IMR-90 (cell line): ENCODE results near the gene HIVEP3. TPM values are rescaled to one million over a fixed set of nuclear protein-coding genes. Genes with fewer than 3 reads are reported as not detected.

Experiments used
- ATAC-seq: fragments of 200-7000 bp; cut with Tn5 transposase; 2 replicates; pipeline ENCODE4 v1.9.1; 2020; ENCODE audit warnings: low read depth, mild to moderate bottlenecking, moderate library complexity
- BruUV-seq: library from RNA; stranded (reverse); fragments of 400-500 nt; replicated peaks from 2 replicates; lab custom pipeline; 2021; lab: Mats Ljungman, UMichigan
- CTCF ChIA-PET: fragments of 300-600 bp; formaldehyde crosslinking; extraction: SDS; loops from one replicate; lab custom pipeline; 2021; ENCODE audit warnings: antibody characterized with exemption; lab: Yijun Ruan, JAX
- POLR2A ChIA-PET: fragments of 300-600 bp; sonication (Branson Sonifier 250); formaldehyde crosslinking; loops from one replicate; lab custom pipeline; 2022; ENCODE audit warnings: antibody characterized with exemption; ENCODE audit not compliant: unreplicated experiment; lab: Charles Lee
- DNase-seq: peaks from one replicate; pipeline ENCODE4 v3.0.0; 2013
- H2AFZ ChIP-seq: replicated peaks from 2 replicates; pipeline ENCODE3; 2013; ENCODE audit warnings: low read length, mild to moderate bottlenecking; ENCODE audit not compliant: poor library complexity
- H2AK5ac ChIP-seq: 2 replicates; pipeline ENCODE4 v1.6.1; 2013; ENCODE audit warnings: low read depth, low read length, inconsistent platforms
- H2AK9ac ChIP-seq: replicated peaks from 2 replicates; pipeline ENCODE3; 2013; ENCODE audit warnings: mild to moderate bottlenecking, low read depth, low read length, moderate library complexity; ENCODE audit not compliant: poor library complexity
- H2BK120ac ChIP-seq: 2 replicates; pipeline ENCODE4 v1.6.1; 2013; ENCODE audit warnings: low read depth, low read length, inconsistent platforms
- H2BK15ac ChIP-seq: 3 replicates; pipeline ENCODE4 v1.6.1; 2013; ENCODE audit warnings: low read depth, low read length, inconsistent platforms
- H2BK20ac ChIP-seq: 2 replicates; pipeline ENCODE4 v1.6.1; 2013; ENCODE audit warnings: low read depth, mild to moderate bottlenecking, inconsistent platforms, low read length, moderate library complexity
- H2BK5ac ChIP-seq: 2 replicates; pipeline ENCODE4 v1.6.1; 2013; ENCODE audit warnings: mild to moderate bottlenecking, low read depth, low read length, inconsistent platforms; ENCODE audit not compliant: poor library complexity, severe bottlenecking
- H3K14ac ChIP-seq: replicated peaks from 2 replicates; pipeline ENCODE4 v1.6.1; 2013; ENCODE audit warnings: low read depth, low read length, inconsistent platforms
- H3K18ac ChIP-seq: 2 replicates; pipeline ENCODE4 v1.6.1; 2013; ENCODE audit warnings: low read depth, low read length, control low read depth
- H3K23ac ChIP-seq: 2 replicates; pipeline ENCODE4 v1.6.1; 2013; ENCODE audit warnings: low read depth, low read length, inconsistent platforms
- H3K27ac ChIP-seq: 2 replicates; pipeline ENCODE4 v1.5.1; 2013; ENCODE audit warnings: mild to moderate bottlenecking, control low read depth, low read length; ENCODE audit not compliant: insufficient read depth
- H3K27me3 ChIP-seq: 2 replicates; pipeline ENCODE4 v1.6.1; 2013; ENCODE audit warnings: low read length; ENCODE audit not compliant: control insufficient read depth, insufficient read depth
- H3K36me3 ChIP-seq: 2 replicates; pipeline ENCODE4 v1.6.1; 2013; ENCODE audit warnings: low read length, mixed read lengths; ENCODE audit not compliant: control insufficient read depth, insufficient read depth
- H3K4ac ChIP-seq: 2 replicates; pipeline ENCODE4 v1.6.1; 2013; ENCODE audit warnings: low read depth, low read length, inconsistent platforms
- H3K4me1 ChIP-seq: 2 replicates; pipeline ENCODE4 v1.6.1; 2013; ENCODE audit warnings: low read length, mixed read lengths; ENCODE audit not compliant: control insufficient read depth, insufficient read depth
- H3K4me2 ChIP-seq: 2 replicates; pipeline ENCODE4 v1.6.1; 2013; ENCODE audit warnings: low read depth, mild to moderate bottlenecking, control low read depth, low read length, moderate library complexity
- H3K4me3 ChIP-seq: 2 replicates; pipeline ENCODE4 v1.5.1; 2013; ENCODE audit warnings: low read depth, mild to moderate bottlenecking, control low read depth, low read length, moderate library complexity; ENCODE audit not compliant: insufficient read depth
- H3K56ac ChIP-seq: 2 replicates; pipeline ENCODE4 v1.6.1; 2013; ENCODE audit warnings: low read length, inconsistent platforms; ENCODE audit not compliant: insufficient read depth; ENCODE audit errors: extremely low read depth
- H3K79me1 ChIP-seq, 2 experiments: 2 replicates each; pipeline ENCODE4 v1.6.1; 2013; ENCODE audit warnings: low read length in 2 of 2, inconsistent platforms in 1 of 2, low read depth in 1 of 2
- H3K9ac ChIP-seq: 2 replicates; pipeline ENCODE4 v1.6.1; 2013; ENCODE audit warnings: low read depth, low read length, control low read depth
- H3K9me1 ChIP-seq: 2 replicates; pipeline ENCODE4 v1.6.1; 2013; ENCODE audit warnings: low read length, inconsistent platforms; ENCODE audit not compliant: insufficient read depth
- H3K9me3 ChIP-seq: 2 replicates; pipeline ENCODE4 v1.6.1; 2013; ENCODE audit warnings: low read length; ENCODE audit not compliant: control insufficient read depth, insufficient read depth
- H4K20me1 ChIP-seq: 2 replicates; pipeline ENCODE4 v1.6.1; 2013; ENCODE audit warnings: low read length, inconsistent platforms; ENCODE audit not compliant: insufficient read depth
- H4K5ac ChIP-seq: 2 replicates; pipeline ENCODE4 v1.6.1; 2013; ENCODE audit warnings: mild to moderate bottlenecking, low read depth, low read length, control low read depth
- H4K8ac ChIP-seq, 2 experiments: 2 replicates each; pipeline ENCODE4 v1.6.1; 2013; ENCODE audit warnings: low read depth in 2 of 2, low read length in 2 of 2, control low read depth in 1 of 2, inconsistent platforms in 1 of 2
- H4K91ac ChIP-seq: 2 replicates; pipeline ENCODE4 v1.6.1; 2013; ENCODE audit warnings: low read depth, low read length, inconsistent platforms; ENCODE audit not compliant: insufficient read depth
- FOS ChIP-seq: fragments of 150-350 bp; IDR thresholded peaks from 2 replicates; pipeline ENCODE4 v1.6.1; 2016; ENCODE audit warnings: low read depth, low read length
- WGBS, 2 experiments: methylation state at CpG; one replicate each; pipeline versions ENCODE4 v1.1.5 to v1.1.7; 2013; ENCODE audit warnings: missing lambda C conversion rate in 2 of 2; ENCODE audit not compliant: insufficient read length in 1 of 2; ENCODE audit errors: extremely low coverage in 2 of 2; 5-methylcytosine and 5-hydroxymethylcytosine counted together
- dilution Hi-C: fragments of 300-500 bp; cut with HindIII; formaldehyde crosslinking; loops from one replicate; pipeline ENCODE4 v1.14.3; 2018; ENCODE audit warnings: low sequenced_read_pairs; ENCODE audit not compliant: unreplicated experiment
- in situ Hi-C: fragments of 300-500 bp; cut with MboI; formaldehyde crosslinking; loops from 3 replicates; pipeline ENCODE4 v1.14.3; 2019; ENCODE audit warnings: low sequenced_read_pairs, inconsistent platforms, mixed read lengths
- intact Hi-C: fragments of 100-400 bp; cut with micrococcal nuclease; formaldehyde crosslinking; loops from 2 replicates; pipeline ENCODE4 v1.10.0; 2022
- polyA plus RNA-seq, 3 experiments: library from polyadenylated mRNA; depleted of rRNA; stranded (reverse); fragments of >200 nt; gene quantifications; 2 replicates each; pipeline ENCODE4 v1.2.3, GENCODE V29; 2012; ENCODE audit warnings: low replicate concordance in 1 of 3
- total RNA-seq: library from RNA; depleted of rRNA; stranded (reverse); fragments of >200 nt; gene quantifications from 2 replicates; pipeline ENCODE4 v1.2.3, GENCODE V29; 2012

The HIVEP3 gene
- total and polyA plus RNA-seq, 2 of the 4 experiments (the other 2 are of a cell fraction): 1.4 to 4.0 TPM

DNA sequence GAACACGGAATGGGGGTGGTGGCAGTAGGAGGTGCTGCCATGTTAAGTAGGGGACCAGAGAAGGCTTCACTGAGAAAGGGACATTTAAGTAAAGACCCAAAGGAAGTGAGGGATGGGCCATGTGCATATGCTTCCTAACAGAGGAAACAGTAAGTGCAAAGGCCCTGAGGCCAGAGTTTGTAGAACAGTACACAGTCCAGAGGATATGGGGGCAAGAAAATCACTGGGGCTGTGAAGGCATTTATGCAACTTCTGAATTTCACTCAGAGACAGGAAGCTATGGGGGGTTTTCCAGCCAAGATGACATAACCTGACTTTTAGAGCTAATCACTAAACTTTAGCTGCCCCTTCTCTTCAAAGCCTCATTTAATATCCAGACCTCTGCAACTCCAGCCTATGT is 231.7 kb downstream of the HIVEP3 start:
- H3K18ac ChIP-seq: no peak overlapping the region
- no peaks in the 10 kb centered on the region for H3K79me1 ChIP-seq
- no peak overlapping the region for H3K56ac ChIP-seq
- intact Hi-C loops: no loop called here
- no peak overlapping the region for H3K4ac ChIP-seq
- peaks cover 9% of the 10 kb centered on the region for H3K4me1 ChIP-seq
- no peak overlapping the region for H3K14ac ChIP-seq
- no peak overlapping the region for H2BK15ac ChIP-seq
- H4K5ac ChIP-seq: no peak overlapping the region
- 100% methylated on average over 1 of the region's 1 CpG; no CpG with 5 or more reads in 1 of the 2 experiments for WGBS, 2 experiments
- no peak overlapping the region for H3K4me3 ChIP-seq
- H3K36me3 ChIP-seq: no peaks in the 10 kb centered on the region
- no peaks in the 10 kb centered on the region for H4K20me1 ChIP-seq
- TF ChIP-seq FOS: no peak
- H4K91ac ChIP-seq: no peak overlapping the region
- no peak overlapping the region for H2BK20ac ChIP-seq
- no peak overlapping the region for H3K23ac ChIP-seq
- ChIA-PET CTCF (no interaction called here), POLR2A (no interaction called here)
- no peak overlapping the region for H3K9ac ChIP-seq
- no TSS peak for BruUV-seq
- H2AFZ ChIP-seq: no peak overlapping the region
- H2BK5ac ChIP-seq: no peak overlapping the region
- in situ Hi-C loops: no loop called here
- no peak overlapping the region for H3K27ac ChIP-seq
- DNase-seq (no peak), ATAC-seq (no peak)
- dilution Hi-C loops: no loop called here
- H4K8ac ChIP-seq: no peak overlapping the region
- peaks cover 24% of the 10 kb centered on the region for H3K9me1 ChIP-seq
- H3K27me3 ChIP-seq: no peaks in the 10 kb centered on the region
- no peak overlapping the region for H2AK5ac ChIP-seq
- no peaks in the 10 kb centered on the region for H3K9me3 ChIP-seq
- H2AK9ac ChIP-seq: no peak overlapping the region
- no peak overlapping the region for H3K4me2 ChIP-seq
- no peak overlapping the region for H2BK120ac ChIP-seq
